NK-92 treated with Interleukin-12 subunit alpha and Interleukin-12 subunit beta, amount 100 ng/mL, for 24 hours (cell line): ENCODE results near the gene HNRNPM.

Source experiments
- DNase-seq: peaks from one replicate; lab custom pipeline; 2025; lab: John Stamatoyannopoulos, UW

HNRNPM gene

DNA sequence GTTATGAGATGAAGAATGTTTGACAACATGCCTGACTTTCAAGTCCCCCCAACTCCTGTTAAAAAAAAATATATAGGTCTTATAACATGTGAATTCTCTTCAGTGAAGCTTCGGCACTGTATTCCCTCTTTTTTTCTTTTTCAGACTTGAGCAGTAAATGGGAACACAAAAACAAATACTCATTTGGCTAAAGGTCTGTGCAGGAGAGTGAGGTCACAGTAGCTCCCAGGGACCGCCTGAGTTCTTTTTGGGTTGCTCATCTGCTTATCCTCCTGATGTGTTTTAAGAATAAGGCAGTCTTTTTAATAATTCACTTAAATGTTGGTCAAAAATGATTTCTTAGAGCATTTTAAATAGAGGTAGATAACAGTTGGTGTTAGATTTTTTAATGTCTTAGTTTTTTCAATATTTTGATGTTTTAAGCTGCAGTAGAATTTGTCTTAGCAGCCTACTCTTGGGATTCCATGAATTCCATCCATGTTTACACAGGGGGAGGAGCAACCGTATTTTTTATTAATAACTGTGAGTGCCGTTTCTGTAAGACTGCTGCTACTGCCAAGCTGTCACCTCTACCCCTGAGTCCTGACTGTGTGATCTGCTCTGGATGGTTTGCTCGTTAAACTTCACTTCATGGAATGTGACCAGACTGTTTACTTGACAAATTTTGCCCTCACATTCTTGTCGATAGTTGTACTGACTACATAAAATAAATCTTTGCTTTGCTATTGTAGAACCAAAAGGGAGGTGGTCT lies 14.9 kb downstream of the HNRNPM start:
- no peak for DNase-seq

DNA sequence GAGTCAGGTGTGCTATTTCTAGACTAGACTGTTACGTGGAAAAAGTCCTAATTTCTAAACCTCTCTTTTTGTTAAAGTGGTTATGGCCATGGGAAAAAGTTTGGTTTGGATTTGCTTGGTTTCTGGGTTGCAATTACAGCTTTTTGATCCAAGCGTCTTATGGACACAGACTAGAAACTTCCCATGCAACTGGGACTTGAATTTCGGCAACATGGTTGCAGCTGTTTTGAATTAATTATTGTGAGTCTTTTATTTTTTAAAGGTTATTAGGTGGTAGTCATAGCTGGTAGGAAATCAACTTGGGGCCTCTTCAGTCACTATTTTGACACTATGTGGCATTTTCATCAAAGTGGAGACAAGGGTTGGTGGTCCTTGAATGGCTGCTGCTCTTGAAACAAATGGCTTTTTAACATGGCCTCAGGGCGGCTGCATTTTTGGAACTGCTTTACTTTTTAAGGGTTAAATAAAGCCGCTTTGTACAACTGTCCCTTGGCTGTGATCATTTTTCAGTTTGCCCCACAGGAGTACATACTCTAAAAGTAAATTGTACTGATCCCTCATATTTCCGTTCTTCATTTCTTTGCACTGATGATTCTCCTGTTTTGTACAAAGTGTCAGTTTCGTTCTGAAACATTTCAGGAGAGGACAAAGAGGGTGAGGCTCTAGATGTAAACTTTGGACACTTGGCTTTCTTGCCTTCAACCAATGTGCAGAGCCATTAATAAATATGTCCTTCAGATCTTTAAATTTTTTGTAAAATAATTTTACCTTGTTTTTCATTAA lies 15.9 kb downstream of the HNRNPM start:
- no peak for DNase-seq

DNA sequence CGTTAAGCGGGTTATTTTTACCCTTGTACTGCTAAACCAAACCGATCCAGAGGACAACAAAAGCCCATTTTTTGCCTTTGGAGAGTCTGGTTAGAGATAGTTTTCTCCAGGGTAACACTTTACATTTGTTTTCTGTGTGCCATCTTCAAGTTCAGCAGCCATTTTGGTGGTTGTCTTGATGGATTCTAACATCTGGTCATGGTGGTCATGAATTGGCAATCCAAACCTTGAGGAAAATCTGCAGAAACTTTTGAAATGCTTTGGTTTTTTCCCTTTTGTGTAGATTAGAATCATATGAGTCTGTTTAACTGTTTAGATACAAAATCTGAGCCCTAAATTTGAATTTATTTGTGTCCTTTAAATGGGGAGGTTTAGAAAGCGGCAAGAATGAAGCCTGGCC lies 16.6 kb downstream of the HNRNPM start:
- no peak for DNase-seq

DNA sequence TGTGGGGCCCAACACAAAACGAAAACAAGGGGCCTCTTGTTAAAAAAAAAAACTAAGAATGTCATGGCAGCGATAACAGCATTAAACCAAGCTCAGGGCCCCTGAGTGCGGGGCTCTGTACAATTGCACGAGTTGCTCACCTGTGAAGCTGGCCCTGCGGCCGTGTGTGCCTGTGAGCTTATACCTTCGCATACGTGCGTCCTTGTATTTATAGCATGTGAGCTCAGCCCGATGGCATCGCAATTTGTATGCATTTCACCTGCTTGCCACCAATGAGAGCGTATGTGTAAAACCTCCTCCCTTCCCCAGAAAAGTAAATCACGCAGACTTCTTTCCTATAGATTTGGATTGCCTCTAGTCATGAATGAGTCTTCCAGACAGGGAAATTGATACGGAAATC lies 17.1 kb downstream of the HNRNPM start:
- DNase-seq = no peak

DNA sequence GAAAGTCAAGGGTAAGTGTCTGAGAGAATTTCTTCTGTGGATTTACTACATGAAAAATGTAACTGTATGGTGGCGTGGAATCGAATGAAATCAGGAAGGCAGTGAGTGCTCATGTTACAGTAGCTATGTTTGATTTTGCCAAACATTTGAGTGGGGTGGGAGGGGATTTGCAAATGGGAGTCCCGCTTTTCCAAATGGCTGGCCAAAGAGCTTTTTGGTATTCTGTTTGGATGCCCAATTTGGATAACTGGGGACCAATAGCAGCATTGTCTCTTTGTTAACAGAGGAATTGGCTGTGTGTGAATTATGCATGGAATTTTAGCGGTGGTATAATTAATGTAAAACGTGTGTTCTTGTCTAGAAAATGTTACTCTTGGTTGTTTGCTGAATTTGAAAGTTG lies 17.8 kb downstream of the HNRNPM start:
- DNase-seq = no peak

DNA sequence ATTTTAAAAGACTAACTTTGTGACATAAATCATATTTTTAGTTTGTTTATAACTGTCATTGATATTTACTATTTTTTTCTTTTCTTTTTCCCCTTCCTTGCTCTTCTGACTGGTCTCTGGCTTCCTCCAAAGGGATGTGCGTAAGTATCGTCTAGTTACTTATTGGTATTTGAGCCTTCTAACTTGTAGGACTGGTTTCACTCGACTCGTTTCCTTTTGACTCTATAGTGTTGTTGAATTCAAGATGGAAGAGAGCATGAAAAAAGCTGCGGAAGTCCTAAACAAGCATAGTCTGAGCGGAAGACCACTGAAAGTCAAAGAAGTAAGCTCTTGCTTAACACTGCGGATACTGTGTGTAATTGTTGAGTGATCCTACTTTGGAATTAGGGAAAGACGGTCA lies 18.6 kb downstream of the HNRNPM start:
- DNase-seq = no peak

DNA sequence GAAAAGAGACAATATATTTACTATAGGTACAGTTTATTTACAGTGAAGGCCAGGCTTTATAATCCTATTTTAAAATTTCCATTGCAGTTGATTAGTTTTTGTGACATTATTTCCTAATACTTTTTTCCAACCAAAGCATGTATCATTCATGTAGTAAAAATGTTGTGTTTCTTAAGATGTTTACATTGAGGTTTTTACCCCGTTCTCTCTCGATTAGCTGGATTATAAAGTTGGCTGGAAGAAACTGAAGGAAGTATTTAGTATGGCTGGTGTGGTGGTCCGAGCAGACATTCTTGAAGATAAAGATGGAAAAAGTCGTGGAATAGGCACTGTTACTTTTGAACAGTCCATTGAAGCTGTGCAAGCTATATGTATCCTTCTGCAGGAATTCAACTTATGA lies 21.2 kb downstream of the HNRNPM start:
- DNase-seq = no peak

DNA sequence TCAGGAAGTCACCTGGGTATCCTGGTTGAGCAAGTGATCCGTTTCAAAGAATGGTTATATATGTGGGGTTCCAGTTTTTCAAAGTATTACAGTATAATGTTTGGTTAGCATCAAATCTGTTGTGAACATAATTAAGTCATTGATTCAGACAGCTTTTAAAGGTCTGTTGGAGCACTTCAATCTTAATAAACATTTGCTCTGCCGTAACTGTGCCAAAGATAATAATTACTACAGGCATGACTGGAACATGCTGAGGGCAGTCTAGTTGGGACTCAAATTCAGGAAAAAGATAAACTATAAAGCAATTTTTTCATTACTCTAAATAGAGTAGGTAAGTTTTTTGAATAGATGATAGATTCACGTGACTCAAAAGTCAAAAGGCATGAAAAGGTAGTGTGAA lies 23.3 kb downstream of the HNRNPM start:
- no peak for DNase-seq

DNA sequence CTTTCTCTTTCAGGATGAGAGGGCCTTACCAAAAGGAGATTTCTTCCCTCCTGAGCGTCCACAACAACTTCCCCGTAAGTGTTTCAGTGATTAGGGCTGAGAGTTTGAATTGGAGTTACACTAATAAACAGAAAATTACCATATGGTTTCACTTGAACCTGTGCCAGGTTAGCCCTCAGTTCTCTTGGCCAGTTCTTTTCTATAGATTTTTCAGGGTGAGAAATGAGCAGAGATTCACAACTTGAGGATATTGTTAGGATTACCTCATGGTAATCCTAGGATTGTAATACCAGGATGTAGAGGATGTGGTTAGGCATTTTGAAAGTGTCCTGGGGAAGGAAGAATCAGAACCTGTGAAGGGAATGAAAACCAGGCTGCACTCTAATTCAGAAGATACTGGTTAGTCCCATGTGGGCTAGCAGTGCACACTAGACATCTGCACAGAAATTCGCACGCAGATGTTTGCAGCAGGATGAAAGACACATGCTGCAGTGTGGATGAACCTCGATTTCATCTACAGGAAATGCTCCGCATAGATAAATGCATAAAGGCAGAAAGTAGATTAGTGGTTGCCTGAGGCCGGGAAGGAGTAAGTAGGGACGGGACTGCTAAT lies 24.1 kb downstream of the HNRNPM start:
- no peak for DNase-seq

DNA sequence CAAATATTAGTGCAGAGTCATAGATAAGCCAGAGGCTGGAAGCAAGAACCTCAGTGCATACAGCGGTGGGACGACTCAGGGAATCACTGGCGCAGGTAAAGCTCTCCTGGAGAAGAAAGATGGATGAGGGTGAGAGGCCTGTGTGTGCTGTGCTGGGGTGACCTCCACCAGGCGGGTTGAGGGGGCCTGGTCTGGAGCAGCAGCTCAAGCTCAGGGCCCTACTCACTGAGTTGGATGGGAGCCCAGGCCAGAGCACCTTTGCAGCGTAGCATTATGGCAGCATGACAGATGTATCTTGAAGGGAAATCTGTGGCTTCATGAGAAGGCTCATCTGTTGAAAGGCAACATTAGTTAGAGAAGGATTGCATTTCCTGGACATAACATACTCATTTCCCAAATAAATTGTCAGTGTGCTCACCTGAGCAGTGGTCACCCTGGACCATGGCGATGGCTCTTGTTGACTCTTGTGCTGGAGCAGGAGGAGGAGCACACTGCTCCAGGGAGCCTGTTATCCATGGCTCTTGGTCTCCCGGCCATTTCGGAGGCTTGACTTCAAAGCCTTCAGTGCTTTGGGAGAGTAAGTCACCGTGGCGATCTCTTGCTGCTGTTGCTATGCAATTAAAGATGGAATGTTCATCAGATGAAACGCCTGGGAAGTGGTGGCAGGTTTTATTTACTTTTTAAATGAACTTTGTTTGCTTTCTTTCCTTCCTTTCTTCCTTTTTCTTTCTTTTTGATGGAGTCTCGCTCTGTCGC lies 25.0 kb downstream of the HNRNPM start:
- DNase-seq = no peak

DNA sequence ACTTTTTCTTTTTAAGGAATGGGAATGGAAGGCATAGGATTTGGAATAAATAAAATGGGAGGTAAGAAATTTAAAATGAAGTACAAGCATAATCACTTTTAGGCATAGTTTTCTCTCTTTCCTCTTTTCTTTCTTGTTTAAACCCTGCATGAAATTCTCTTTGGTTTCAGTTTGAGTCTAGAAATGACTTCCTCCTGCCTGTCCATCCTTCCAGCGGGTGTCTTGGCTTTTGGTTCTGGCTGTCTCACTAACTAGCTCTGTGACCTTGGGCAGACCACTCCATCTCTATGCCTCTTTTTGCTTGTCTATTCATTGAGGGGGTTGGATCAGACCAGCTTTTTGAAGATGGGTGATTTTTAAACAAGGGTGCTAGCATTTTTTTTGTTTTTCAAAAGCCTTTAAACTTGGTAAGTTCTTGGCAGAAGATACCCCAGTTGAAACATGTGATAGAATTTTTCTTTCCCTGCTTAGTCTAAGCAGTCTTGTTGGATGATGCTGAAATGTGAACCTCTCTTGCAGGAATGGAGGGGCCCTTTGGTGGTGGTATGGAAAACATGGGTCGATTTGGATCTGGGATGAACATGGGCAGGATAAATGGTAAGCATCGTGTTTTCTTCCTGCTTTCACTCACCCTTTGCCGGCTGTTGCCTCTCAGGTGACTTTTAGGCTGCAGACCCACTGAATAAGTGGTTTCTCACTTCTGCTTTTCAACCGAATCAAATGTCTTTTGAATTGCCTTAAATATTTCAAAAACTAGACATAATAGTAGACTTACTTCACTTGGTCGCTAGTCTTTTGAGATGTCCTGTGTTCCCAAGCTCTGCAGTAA lies 29.1 kb downstream of the HNRNPM start:
- DNase-seq = no peak

DNA sequence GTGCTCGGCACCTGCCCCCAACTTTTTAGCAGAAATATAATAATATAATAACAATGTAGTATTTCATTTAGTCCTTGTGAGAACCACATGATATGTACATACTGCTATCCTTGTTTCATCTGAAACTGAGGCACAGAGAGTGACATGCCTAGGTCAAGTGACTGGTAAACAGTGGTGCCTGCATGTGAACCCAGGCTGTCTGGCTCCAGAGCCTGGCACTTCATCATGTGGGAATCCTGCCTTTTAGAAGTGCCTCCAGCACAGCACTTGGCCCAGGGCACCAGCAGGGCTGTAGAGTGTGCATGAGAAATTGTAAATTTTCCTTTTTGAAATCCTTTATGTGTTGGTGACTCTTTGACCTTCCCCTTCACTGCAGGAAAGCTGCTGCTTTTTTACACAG lies 30.2 kb downstream of the HNRNPM start:
- no peak for DNase-seq

DNA sequence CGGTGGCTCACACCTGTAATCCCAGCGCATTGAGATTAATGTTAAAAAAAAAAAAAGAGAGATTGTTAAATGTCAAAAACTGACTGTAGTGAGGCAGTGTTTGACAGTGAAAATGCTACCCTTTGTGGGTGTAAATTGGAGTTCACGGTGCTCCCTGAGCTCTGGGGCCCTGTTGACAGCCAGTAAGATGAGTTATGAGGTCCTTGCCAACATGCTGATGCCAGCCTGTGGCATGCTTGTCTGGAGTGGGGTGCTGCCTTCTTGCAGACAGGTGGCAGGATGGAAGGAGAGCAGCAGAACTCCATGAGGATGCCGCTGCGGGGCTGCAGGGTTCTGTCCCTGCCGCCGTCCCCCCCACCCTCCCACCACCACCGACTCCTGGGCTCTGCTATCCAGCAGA lies 31.7 kb downstream of the HNRNPM start:
- DNase-seq = no peak

DNA sequence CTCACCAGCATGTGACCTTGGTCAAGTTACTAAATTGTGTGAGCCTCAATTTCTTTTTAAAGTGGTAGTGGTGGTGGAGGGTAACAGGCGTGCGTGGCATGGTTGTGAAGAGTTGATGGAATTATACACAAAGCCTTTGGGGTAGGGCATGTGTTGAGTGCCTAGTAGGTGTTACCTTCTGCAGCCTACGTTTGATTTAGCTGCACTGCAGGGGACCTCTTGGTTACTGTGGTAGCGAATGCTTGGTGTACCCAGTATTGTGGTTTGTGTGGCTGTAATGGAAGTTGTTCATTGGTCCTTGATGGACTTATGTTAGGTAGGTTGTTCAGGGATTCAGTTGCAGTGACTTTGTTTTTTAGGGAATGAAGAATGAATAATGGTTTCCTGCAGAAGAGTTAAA lies 33.1 kb downstream of the HNRNPM start:
- no peak for DNase-seq

DNA sequence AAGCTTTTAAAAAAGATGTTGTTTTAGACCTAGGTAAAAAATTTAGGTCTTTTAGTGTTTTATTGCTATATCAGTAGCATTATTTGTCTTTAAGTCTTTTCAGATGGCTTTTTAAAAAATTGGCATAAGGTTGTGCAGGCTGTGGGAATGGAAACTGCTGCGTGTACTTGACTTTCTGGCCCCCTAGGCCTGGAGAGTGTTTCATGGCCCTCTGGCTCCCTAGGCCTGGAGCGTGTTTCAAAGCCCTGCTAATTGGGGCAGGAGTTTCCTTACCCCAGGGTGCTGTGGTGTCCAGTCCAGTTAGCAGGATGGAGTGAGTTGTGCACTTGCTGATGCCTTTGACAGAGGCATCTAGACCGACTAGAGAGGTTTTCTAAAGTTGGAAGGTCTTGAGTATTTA lies 33.8 kb downstream of the HNRNPM start:
- no peak for DNase-seq

DNA sequence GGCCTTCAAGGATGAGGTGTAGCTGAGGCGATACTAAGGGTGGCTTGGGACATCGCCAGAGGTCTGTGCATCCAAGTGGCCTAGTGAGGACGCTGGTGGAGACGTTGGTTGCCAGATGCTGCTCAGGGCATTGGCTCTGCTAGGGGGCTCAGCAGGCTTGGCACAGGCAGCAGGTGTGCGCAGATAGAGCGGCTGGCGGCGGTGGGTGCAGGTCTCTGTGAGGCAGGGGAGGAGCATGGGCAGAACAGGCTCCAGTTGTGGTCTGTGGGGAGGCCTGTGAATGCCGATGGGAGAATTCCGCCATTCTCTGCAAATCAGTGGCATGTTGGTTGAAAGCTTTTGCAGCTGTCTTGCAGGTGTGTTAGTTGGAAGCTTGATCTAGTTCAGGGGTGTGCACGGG lies 36.4 kb downstream of the HNRNPM start:
- no peak for DNase-seq

DNA sequence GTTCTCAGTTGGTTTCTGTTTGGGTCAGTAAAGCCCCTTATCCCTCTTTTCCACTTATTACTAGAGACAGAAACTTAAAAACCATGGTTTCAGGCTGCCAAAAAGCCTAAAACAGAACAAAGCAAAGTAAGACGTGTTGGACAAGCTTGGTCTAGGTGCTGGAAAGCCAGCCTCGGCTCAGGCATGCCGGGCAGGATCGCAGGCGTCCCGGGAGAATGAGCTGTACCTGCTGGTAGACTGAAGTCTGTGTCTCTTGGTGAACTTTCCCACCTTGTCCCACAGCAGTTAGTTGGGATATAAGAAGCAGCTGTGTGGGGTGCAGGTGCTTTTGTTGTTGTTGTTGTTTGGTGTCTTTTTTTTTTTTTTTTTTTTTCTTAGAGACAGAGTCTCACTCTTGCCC lies 36.8 kb downstream of the HNRNPM start:
- DNase-seq = no peak

DNA sequence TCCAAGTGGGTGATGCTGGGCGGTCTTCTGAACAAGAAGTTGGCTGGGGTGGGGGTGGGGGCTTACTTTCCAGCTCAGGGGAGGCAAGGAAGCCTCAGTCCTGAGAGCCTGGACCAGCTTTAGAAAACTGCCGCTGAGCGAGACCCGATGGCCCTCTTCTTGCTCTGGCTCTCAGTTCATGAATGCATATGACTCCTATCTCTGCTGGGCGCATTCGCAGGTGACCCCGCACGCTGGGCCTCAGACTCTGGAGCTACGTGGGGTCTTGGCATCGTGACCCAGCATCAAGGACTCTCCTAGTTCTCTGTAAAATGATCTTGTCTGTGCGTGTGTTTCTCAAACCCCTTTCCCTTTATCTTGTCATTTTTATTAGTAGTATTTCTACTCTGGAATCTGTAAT lies 37.9 kb downstream of the HNRNPM start:
- DNase-seq = no peak

DNA sequence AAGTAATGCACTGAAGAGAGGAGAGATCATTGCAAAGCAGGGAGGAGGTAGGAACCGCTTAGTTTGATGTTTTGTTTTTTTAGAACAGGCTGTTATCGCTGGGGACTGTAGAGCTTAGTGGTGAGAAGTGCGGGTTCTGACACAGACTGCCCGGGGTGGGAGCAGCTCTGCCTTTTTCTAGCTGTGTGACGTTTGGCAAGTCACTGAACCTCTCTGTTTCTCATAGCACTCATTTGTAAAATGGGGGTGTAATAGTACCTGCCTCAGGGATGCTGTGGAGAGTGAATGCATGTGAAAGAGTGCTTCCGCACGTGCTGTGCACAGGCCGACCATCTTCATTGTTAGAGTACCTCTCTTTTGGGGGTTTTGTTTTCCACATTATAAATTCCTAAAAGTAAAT lies 38.4 kb downstream of the HNRNPM start:
- no peak for DNase-seq

DNA sequence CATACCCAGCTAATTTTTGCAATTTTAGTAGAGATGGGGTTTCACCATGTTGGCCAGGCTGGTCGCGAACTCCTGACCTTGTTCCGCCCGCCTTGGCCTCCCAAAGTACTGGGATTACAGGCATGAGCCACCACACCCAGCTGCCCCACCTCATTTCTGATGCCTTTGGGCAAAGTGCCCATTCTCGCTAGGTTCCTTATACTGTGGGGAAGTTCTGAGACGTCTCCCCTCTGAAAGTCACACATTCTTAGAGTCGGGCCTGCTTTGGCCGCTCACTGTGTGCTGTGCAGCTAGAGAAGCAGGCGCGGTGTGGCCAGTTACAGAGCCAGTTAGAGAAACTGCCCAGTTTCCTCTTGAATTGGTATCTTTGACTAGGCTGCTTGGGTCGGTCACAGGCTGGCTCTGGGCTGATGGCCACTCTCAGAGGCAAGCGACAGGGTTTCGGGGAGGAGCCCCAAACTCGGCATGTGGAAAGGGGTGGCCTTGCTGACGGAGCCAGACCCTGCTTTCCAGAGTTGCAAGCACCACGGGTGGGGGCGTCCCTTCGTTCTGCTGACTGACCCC lies 39.6 kb downstream of the HNRNPM start:
- no peak for DNase-seq
